MM.1S (cell line): Measurements from ENCODE around the gene DDX23.

ENCODE experiments used
- DNase-seq: peaks from one replicate; pipeline ENCODE4 v3.0.0-alpha.2; 2015
- H2AFZ ChIP-seq: fragments of 300-600 bp; sonication (generic); 2 replicates; pipeline ENCODE4 v1.6.0; 2016; ENCODE audit warnings: antibody characterized with exemption, low read length
- H3F3A ChIP-seq: fragments of 300-600 bp; sonication (generic); 2 replicates; pipeline ENCODE4 v1.6.1; 2016; ENCODE audit warnings: mild to moderate bottlenecking, antibody characterized with exemption, low read length, moderate library complexity, mixed read lengths; ENCODE audit not compliant: insufficient read depth
- H3K27ac ChIP-seq: fragments of 300-600 bp; sonication (generic); 2 replicates; pipeline ENCODE4 v1.5.1; 2016; ENCODE audit warnings: mild to moderate bottlenecking, low read length
- H3K27me3 ChIP-seq: fragments of 300-600 bp; sonication (generic); replicated peaks from 2 replicates; pipeline ENCODE4 v1.6.0; 2016; ENCODE audit warnings: low read length; ENCODE audit not compliant: insufficient read depth
- H3K36me3 ChIP-seq: fragments of 300-600 bp; sonication (generic); replicated peaks from 2 replicates; pipeline ENCODE4 v1.6.1; 2016; ENCODE audit warnings: mild to moderate bottlenecking, low read length, mixed read lengths; ENCODE audit not compliant: insufficient read depth
- H3K4me1 ChIP-seq: fragments of 300-600 bp; sonication (generic); 2 replicates; pipeline ENCODE4 v1.6.1; 2016; ENCODE audit warnings: low read length, mixed read lengths
- H3K4me2 ChIP-seq: fragments of 300-600 bp; sonication (generic); 2 replicates; pipeline ENCODE4 v1.6.0; 2016; ENCODE audit warnings: low read depth, low read length
- H3K4me3 ChIP-seq: fragments of 300-600 bp; sonication (generic); 2 replicates; pipeline ENCODE4 v1.5.1; 2016; ENCODE audit warnings: low read length, mixed read lengths
- H3K79me2 ChIP-seq: fragments of 300-600 bp; sonication (generic); 2 replicates; pipeline ENCODE4 v1.6.1; 2016; ENCODE audit warnings: mixed run types, low read length, mixed read lengths
- H3K9ac ChIP-seq: fragments of 300-600 bp; sonication (generic); 2 replicates; pipeline ENCODE4 v1.6.1; 2016; ENCODE audit warnings: low read length, mixed read lengths
- H3K9me2 ChIP-seq: fragments of 300-600 bp; sonication (generic); replicated peaks from 2 replicates; pipeline ENCODE4 v1.6.1; 2016; ENCODE audit warnings: mild to moderate bottlenecking, low read length, mixed read lengths; ENCODE audit not compliant: insufficient read depth
- H3K9me3 ChIP-seq: fragments of 300-600 bp; sonication (generic); replicated peaks from 2 replicates; pipeline ENCODE4 v1.6.1; 2016; ENCODE audit warnings: mild to moderate bottlenecking, low read length, mixed read lengths; ENCODE audit not compliant: insufficient read depth
- H4K20me1 ChIP-seq: fragments of 300-600 bp; sonication (generic); 2 replicates; pipeline ENCODE4 v1.6.1; 2016; ENCODE audit warnings: mild to moderate bottlenecking, low read length, moderate library complexity, mixed read lengths; ENCODE audit not compliant: insufficient read depth
- CTCF ChIP-seq: fragments of 300-600 bp; sonication (generic); IDR thresholded peaks from 2 replicates; pipeline ENCODE4 v1.5.1; 2016; ENCODE audit warnings: antibody characterized with exemption, low read length, mixed read lengths
- EZH2 ChIP-seq: fragments of 300-600 bp; sonication (generic); optimal IDR thresholded peaks from 2 replicates; pipeline ENCODE3; 2017; ENCODE audit warnings: low read depth, mild to moderate bottlenecking, antibody characterized with exemption, low read length, mixed read lengths
- EZH2phosphoT487 ChIP-seq: fragments of 300-600 bp; sonication (generic); IDR thresholded peaks from 2 replicates; pipeline ENCODE4 v1.6.1; 2018; ENCODE audit warnings: antibody characterized with exemption, low read length

The DDX23 gene

GRCh38 chr12:48851883-48852733 is at the start of gene DDX23:
TSS of gene DDX23 (minus strand) at chr12:48852163. CDS start at chr12:48845782, 6,381 bp downstream.
- Histone ChIP-seq H3K79me2 (peaks cover 53% of the 10 kb centered on the region), H3K9me3 (no peaks in the 10 kb centered on the region), H3F3A (peaks cover 9% of the 10 kb centered on the region), H3K9me2 (no peaks in the 10 kb centered on the region), H4K20me1 (no peaks in the 10 kb centered on the region), H3K4me3 (peak within 1 kb of the TSS; percentile 94), H3K9ac (peak within 1 kb of the TSS; percentile 90), H2AFZ (peak within 1 kb of the TSS; percentile 88), H3K27ac (peak within 1 kb of the TSS; percentile 73), H3K4me2 (peak within 1 kb of the TSS; percentile 99), H3K36me3 (no peaks in the 10 kb centered on the region), H3K27me3 (no peaks in the 10 kb centered on the region), H3K4me1 (peaks cover 7% of the 10 kb centered on the region)
- TF ChIP-seq EZH2phosphoT487 (no peak), EZH2 (no peak), CTCF (no peak)
- peak; percentile 97 for DNase-seq

GRCh38 chr12:48901278-48901677 is 49.3 kb upstream of the DDX23 start:
- H3K9me3 ChIP-seq, result no peaks in the 10 kb centered on the region
- H3K27ac ChIP-seq, result no peak overlapping the region
- peaks cover 14% of the 10 kb centered on the region; the same call in 1 of the 2 replicates for H3K27me3 ChIP-seq
- DNase-seq, result peak; percentile 15
- TF ChIP-seq CTCF (no peak), EZH2phosphoT487 (no peak), EZH2 (no peak)
- no peaks in the 10 kb centered on the region for H3K36me3 ChIP-seq
- no peaks in the 10 kb centered on the region for H4K20me1 ChIP-seq
- H3K4me1 ChIP-seq, result no peaks in the 10 kb centered on the region
- no peaks in the 10 kb centered on the region for H3F3A ChIP-seq
- no peaks in the 10 kb centered on the region for H3K79me2 ChIP-seq
- H3K9me2 ChIP-seq, result no peaks in the 10 kb centered on the region
- H2AFZ ChIP-seq, result no peak overlapping the region
- no peak overlapping the region for H3K9ac ChIP-seq
- no peak overlapping the region for H3K4me2 ChIP-seq
- no peak overlapping the region for H3K4me3 ChIP-seq

DNA sequence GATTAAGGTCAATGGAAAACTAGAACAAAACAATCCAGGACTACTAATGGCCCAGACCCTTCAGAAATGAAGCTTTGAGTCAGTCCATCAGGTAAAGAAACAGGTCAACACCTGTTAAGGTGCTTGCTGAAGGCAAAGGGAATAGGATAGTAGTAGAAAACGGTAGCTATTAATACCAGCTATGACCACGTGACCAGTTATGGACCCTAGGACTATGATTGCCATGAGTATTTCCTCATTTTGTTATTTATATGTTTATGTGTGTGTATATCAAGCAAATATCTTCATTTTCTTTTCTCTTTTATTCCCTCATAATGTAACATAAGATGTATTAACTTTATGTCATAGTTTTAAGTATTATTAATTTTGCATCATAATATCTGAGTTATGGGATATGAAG is 47.7 kb upstream of the DDX23 start:
- Histone ChIP-seq H3K9ac (no peak overlapping the region), H3K27ac (no peak overlapping the region), H3K4me2 (no peak overlapping the region), H3F3A (no peaks in the 10 kb centered on the region), H4K20me1 (no peaks in the 10 kb centered on the region), H3K9me3 (no peaks in the 10 kb centered on the region), H3K9me2 (no peaks in the 10 kb centered on the region), H3K36me3 (no peaks in the 10 kb centered on the region), H3K27me3 (peaks cover 4% of the 10 kb centered on the region; the same call in 1 of the 2 replicates), H2AFZ (no peak overlapping the region), H3K4me1 (no peaks in the 10 kb centered on the region), H3K79me2 (no peaks in the 10 kb centered on the region), H3K4me3 (no peak overlapping the region)
- no peak for TF ChIP-seq EZH2phosphoT487
- no peak for TF ChIP-seq EZH2
- TF ChIP-seq CTCF, result no peak
- DNase-seq, result no peak
